ENCODE results near the gene CACNA2D3.

- TF ChIP-seq CTCF (IDR thresholded peaks at IDR 0.05) (no peak), ZFX (IDR thresholded peaks at IDR 0.05; ENCODE audit: borderline replicate concordance) (no peak)
These were observed 392.1 kb downstream of the CACNA2D3 start for GRCh38 chr3:54514416-54514815.
